HG02981 (cell line): Measurements from ENCODE around the gene DNTT.
"Not testable (repeated sequence)": the region's sequence is repeated elsewhere in the genome, so short reads cannot be mapped to it uniquely, and the experiment has no call there.

Experiments
- ATAC-seq: cut with Tn5 transposase; IDR thresholded peaks from one replicate; pipeline ENCODE4 v1.9.1; 2021; ENCODE audit warnings: mild to moderate bottlenecking, moderate library complexity; ENCODE audit not compliant: unreplicated experiment

Gene DNTT

GRCh38 chr10:96306516-96306915, 2.3 kb downstream of the DNTT start:
- no peak for ATAC-seq

DNA sequence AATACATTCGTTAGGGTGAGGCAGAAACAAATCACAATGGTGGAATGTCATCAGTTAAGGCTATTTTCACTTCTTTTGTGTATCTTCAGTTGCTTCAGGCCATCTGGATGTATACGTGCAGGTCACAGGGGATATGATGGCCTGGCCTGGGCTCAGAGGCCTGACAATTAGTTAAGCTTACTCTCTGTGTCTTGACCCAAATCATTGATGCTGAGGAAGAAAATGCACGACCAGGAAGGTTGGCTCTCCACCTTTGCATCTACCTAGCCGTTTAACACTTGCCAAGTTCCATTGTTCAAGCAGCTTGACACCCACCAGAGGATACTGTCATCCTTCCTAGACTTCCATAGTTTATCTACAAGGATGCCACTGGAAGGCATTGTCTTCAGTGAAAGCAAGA, 4.6 kb downstream of the DNTT start:
- ATAC-seq = not testable (repeated sequence)

- ATAC-seq = no peak
Measured at GRCh38 chr10:96309628-96310320, 5.5 kb downstream of the DNTT start.

DNA sequence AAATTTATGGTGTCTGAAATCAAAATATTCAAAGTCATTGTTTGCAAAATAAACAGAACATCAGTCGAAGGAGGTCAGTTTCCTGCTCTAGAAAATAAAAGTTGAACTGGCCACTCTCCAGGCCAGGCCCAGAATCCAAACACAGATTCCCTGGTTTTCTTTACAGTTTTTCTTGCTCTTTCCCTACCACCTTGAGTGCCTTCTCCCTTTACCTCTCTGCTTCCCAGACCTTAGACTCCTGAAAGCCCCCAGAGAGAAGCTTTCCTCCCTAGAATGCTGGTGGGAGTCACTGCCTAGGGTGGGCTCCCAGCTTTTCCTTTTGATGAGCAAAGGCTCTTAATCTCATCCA, 6.1 kb downstream of the DNTT start:
- ATAC-seq = no peak

DNA sequence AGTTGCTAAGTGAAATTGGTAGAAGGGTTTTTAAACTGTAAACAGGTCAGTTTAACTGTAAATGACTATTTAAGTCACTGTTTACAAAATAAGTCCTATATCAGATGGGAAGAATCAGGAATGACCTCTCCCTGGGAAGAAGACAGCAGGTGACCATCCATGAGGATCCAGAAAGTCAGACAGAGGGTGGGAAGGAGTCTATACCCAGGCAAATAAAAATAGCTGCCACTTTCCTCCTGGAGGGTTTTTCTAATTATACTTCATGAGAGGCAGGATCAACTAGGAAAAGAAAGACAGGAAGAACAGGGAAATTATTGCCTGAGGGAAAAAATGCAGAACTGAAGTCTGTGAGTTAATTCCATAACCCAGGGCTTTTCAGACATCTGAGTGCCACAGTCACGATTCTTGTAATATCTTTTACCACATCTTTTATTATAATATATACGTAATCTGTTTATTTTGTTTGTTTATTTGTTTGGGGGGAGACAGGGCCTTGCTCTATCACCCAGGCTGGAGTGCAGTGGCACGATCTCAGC, 7.0 kb downstream of the DNTT start:
- no peak for ATAC-seq

- ATAC-seq = no peak
Measured at GRCh38 chr10:96313344-96313743, 9.1 kb downstream of the DNTT start.

GRCh38 chr10:96317067-96317833, 13.0 kb downstream of the DNTT start:
- ATAC-seq = no peak

DNA sequence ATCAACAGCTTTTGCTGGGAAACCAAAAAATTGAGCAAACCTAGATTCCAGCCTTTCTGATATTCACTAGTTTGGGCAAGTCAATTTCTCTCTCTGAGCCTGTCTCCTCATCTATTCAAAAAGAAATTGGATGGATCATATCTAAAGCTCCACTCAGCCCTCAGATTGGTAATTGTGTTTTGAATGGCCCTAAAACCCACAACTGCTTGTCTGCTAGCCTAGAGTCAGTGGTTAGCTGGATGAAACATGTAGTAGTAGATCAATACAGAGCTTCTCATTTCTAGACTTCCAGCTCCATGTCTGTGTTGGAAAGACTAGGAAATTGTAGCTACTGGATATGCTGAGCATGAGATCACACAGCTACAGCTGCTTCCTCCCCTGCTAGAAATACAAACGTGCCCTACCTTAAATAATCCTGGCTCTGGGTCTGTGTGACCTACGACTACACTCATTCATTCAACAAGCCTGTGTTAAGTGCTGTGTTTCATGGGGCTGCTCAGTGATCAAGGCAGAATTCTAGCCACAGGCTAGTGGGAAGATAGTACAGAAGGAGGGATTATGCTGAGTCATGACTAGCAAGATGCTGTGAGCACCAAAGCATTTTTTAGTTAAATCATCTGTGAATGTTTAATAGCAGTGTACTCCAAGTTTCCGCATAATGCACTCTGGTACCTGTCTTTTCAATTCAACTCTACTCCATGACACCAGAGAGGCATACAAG, 15.7 kb downstream of the DNTT start:
- ATAC-seq = no peak

DNA sequence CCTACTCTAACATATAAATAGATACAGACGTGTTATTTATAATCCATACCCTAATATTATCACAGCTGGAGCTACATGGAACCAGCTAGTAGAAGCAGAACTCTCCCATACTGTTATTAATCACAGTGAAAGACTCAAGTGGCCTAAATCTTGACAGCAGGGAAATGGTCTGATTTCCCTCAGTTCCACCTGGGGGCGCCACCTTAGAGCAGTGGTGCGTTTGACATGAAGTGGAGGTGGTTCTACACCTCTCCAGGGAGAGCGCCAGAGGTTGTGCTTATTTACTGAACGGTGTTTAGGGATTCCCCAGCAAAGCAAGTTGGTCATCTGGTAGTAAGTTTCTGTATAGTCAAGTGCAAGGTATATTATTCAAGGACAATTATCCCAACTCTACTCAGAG, 17.6 kb downstream of the DNTT start:
- no peak for ATAC-seq

- no peak for ATAC-seq
Measured at GRCh38 chr10:96322275-96322674, 18.0 kb downstream of the DNTT start.

- ATAC-seq = no peak
Measured at GRCh38 chr10:96324447-96324846, 20.2 kb downstream of the DNTT start.

- ATAC-seq = peak; percentile 97
Measured at GRCh38 chr10:96325719-96326373, 21.6 kb downstream of the DNTT start.

- no peak for ATAC-seq
Measured at GRCh38 chr10:96327462-96327861, 23.2 kb downstream of the DNTT start.

DNA sequence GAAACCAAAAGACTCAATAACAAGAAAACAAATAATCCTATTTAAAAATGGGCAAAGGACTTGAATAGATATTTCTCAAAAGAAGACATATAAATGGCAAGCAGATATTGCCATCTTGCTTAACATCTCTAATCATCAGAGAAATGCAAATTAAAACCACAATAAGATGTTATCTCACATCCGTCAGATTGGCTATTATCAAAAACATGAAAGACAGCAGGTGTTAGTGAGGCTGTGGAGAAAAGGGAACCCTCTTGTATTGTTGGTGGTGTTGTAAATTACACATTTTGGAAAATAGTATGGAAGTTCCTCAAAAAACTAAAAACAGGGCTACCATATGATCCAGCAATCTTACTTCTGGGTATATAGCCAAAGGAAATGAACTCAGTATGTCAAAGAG, 28.9 kb downstream of the DNTT start:
- no peak for ATAC-seq

DNA sequence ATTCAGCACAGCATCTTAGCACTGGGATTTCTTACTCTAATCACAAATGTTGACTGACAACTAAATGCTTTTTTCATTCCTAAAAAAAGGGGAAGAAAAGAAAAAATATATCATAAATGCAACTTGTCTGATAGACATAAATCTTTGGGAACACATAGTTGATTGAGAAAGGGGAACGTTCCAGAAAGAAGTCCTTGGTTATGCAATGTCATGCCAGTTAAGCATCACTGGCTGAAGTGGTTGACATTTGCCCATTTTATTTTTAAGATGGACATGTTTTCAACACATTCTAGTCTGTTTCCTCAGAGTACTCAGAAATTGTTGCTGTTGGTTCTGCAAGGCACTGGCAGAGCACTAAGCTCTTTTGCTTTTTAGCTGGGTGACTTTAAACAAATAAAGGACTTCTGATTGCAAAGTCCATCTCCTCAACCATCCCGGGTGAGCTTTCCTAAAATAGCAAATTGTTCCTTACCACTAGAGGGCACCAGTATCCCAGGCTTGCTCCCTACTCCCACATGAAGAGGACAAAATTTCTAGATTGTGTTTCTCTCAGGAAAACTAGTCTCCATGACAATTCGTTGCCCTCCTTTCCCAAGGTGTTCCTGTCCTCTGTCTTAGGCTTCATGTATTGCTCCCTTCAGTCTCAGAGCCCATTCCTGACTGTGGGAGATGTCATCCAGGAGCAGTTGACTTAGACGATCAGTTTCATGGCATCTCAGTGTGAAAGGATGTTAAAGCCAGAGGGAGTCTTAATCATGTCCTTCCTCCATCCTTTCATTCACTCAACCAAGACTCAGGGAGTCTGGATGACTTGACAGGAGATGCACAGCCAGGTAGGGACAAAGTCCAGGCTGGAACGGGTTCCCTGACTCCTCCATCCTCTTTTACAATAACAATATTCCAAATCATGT, 30.6 kb downstream of the DNTT start:
- no peak for ATAC-seq

GRCh38 chr10:96337106-96337505, 32.9 kb downstream of the DNTT start:
- no peak for ATAC-seq

- ATAC-seq = no peak
Measured at GRCh38 chr10:96338279-96338925, 34.2 kb downstream of the DNTT start.

GRCh38 chr10:96339383-96339782, 35.1 kb downstream of the DNTT start:
- ATAC-seq = no peak
